Trophoblast cell (in vitro differentiated cells and primary cell): ENCODE results near the gene MFSD11.
A peak's percentile ranks its signal among the peaks of the same experiment; 100 is the strongest.
"Not testable (repeated sequence)": the region's sequence is repeated elsewhere in the genome, so short reads cannot be mapped to it uniquely, and the experiment has no call there.

Source experiments
- DNase-seq, 2 donors: peaks; one replicate each; pipeline ENCODE4 v3.0.0-alpha.2; 2016
- H2AFZ ChIP-seq: 2 replicates; pipeline ENCODE4 v1.6.1; 2013; ENCODE audit warnings: low read length, moderate library complexity, mild to moderate bottlenecking; ENCODE audit not compliant: insufficient read depth, poor library complexity
- H2AK5ac ChIP-seq: 2 replicates; pipeline ENCODE4 v1.6.1; 2013; ENCODE audit warnings: mild to moderate bottlenecking, low read length
- H2BK120ac ChIP-seq: 2 replicates; pipeline ENCODE4 v1.6.1; 2013; ENCODE audit warnings: low read length, mild to moderate bottlenecking, moderate library complexity; ENCODE audit not compliant: insufficient read depth, poor library complexity
- H2BK12ac ChIP-seq: 2 replicates; pipeline ENCODE4 v1.6.1; 2013; ENCODE audit warnings: mild to moderate bottlenecking, low read length, moderate library complexity
- H2BK5ac ChIP-seq: 2 replicates; pipeline ENCODE4 v1.6.1; 2013; ENCODE audit warnings: low read length, low read depth, moderate library complexity, mild to moderate bottlenecking; ENCODE audit not compliant: poor library complexity
- H3K14ac ChIP-seq: 2 replicates; pipeline ENCODE4 v1.6.1; 2013; ENCODE audit warnings: mild to moderate bottlenecking, low read length
- H3K18ac ChIP-seq: 2 replicates; pipeline ENCODE4 v1.6.1; 2013; ENCODE audit warnings: mild to moderate bottlenecking, low read length
- H3K23ac ChIP-seq: 2 replicates; pipeline ENCODE4 v1.6.1; 2013; ENCODE audit warnings: low read length
- H3K27ac ChIP-seq: 2 replicates; pipeline ENCODE4 v1.5.1; 2013; ENCODE audit warnings: low read depth, mild to moderate bottlenecking, inconsistent platforms, low read length, moderate library complexity
- H3K27me3 ChIP-seq: 2 replicates; pipeline ENCODE4 v1.6.1; 2013; ENCODE audit warnings: inconsistent platforms, mild to moderate bottlenecking, low read length, moderate library complexity; ENCODE audit not compliant: insufficient read depth
- H3K36me3 ChIP-seq, 2 experiments: 1 replicate in 1 of 2; 2 replicates in 1 of 2; pipeline ENCODE4 v1.6.1; 2013; ENCODE audit warnings: low read length in 2 of 2, mild to moderate bottlenecking in 2 of 2, moderate library complexity in 1 of 2; ENCODE audit not compliant: insufficient read depth in 2 of 2, control insufficient read depth in 1 of 2
- H3K4ac ChIP-seq: 2 replicates; pipeline ENCODE4 v1.6.1; 2013; ENCODE audit warnings: low read depth, mild to moderate bottlenecking, low read length, moderate library complexity
- H3K4me1 ChIP-seq, 2 experiments: 1 replicate in 1 of 2; 2 replicates in 1 of 2; pipeline ENCODE4 v1.6.1; 2013; ENCODE audit warnings: low read length in 2 of 2, mild to moderate bottlenecking in 2 of 2, moderate library complexity in 1 of 2; ENCODE audit not compliant: insufficient read depth in 2 of 2, control insufficient read depth in 1 of 2
- H3K4me2 ChIP-seq: 2 replicates; pipeline ENCODE4 v1.6.1; 2013; ENCODE audit warnings: inconsistent platforms, mild to moderate bottlenecking, low read length, moderate library complexity
- H3K4me3 ChIP-seq: 2 replicates; pipeline ENCODE4 v1.5.1; 2013; ENCODE audit warnings: mild to moderate bottlenecking, low read depth, low read length, inconsistent platforms
- H3K79me1 ChIP-seq: one replicate; pipeline ENCODE4 v1.6.1; 2013; ENCODE audit warnings: low read length
- H3K79me2 ChIP-seq: 2 replicates; pipeline ENCODE4 v1.6.1; 2013; ENCODE audit warnings: low read length, mild to moderate bottlenecking; ENCODE audit not compliant: control insufficient read depth, insufficient read depth, poor library complexity
- H3K9ac ChIP-seq: 2 replicates; pipeline ENCODE4 v1.6.1; 2013; ENCODE audit warnings: mild to moderate bottlenecking, low read length
- H3K9me3 ChIP-seq: 2 replicates; pipeline ENCODE4 v1.6.1; 2013; ENCODE audit warnings: low read depth, mild to moderate bottlenecking, control low read depth, inconsistent platforms, low read length; ENCODE audit not compliant: insufficient read depth
- H4K12ac ChIP-seq: 2 replicates; pipeline ENCODE4 v1.6.1; 2013; ENCODE audit warnings: low read depth, mild to moderate bottlenecking, low read length, moderate library complexity
- H4K8ac ChIP-seq: 2 replicates; pipeline ENCODE4 v1.6.1; 2013; ENCODE audit warnings: low read depth, mild to moderate bottlenecking, low read length, moderate library complexity
- H4K91ac ChIP-seq: one replicate; pipeline ENCODE4 v1.6.1; 2013; ENCODE audit warnings: low read depth, mild to moderate bottlenecking, low read length, moderate library complexity
- WGBS: extraction: QIAGEN DNeasy Blood & Tissue Kit; methylation state at CpG from one replicate; pipeline ENCODE4 v1.1.7; 2013; ENCODE audit warnings: missing lambda C conversion rate; ENCODE audit not compliant: insufficient read length, insufficient coverage; ENCODE audit errors: extremely low coverage; 5-methylcytosine and 5-hydroxymethylcytosine counted together

MFSD11 gene

GRCh38 chr17:76727745-76728456 lies 10.0 kb upstream of the MFSD11 start:
- peak overlapping the region; percentile 80 for H3K4me2 ChIP-seq
- WGBS: no CpG with 5 or more reads among the region's 18 CpGs
- H3K27ac ChIP-seq: no peak overlapping the region
- DNase-seq: peak in 1 of 2 donors; percentile 43
- no peak overlapping the region for H3K14ac ChIP-seq
- no peak overlapping the region for H3K4me3 ChIP-seq
- no peaks in the 10 kb centered on the region for H3K27me3 ChIP-seq
- no peak overlapping the region for H4K12ac ChIP-seq
- H3K36me3 ChIP-seq: peaks cover 17 to 19% of the 10 kb centered on the region in 2 experiments
- H2BK12ac ChIP-seq: no peak overlapping the region
- no peak overlapping the region for H3K23ac ChIP-seq
- no peak overlapping the region for H3K18ac ChIP-seq
- no peak overlapping the region for H3K4ac ChIP-seq
- H3K79me2 ChIP-seq: peaks cover 6% of the 10 kb centered on the region
- peaks cover 11% of the 10 kb centered on the region for H3K79me1 ChIP-seq
- no peak overlapping the region for H2AK5ac ChIP-seq
- H4K91ac ChIP-seq: no peak overlapping the region
- no peaks in the 10 kb centered on the region for H3K9me3 ChIP-seq
- no peak overlapping the region for H2BK120ac ChIP-seq
- H2AFZ ChIP-seq: no peak overlapping the region
- H2BK5ac ChIP-seq: no peak overlapping the region
- no peaks in the 10 kb centered on the region for H3K4me1 ChIP-seq
- no peak overlapping the region for H4K8ac ChIP-seq
- no peak overlapping the region for H3K9ac ChIP-seq

GRCh38 chr17:76731800-76732733 lies 5.9 kb upstream of the MFSD11 start:
- not testable (repeated sequence) for H2BK120ac ChIP-seq, DNase-seq, H2AK5ac ChIP-seq, H3K27me3 ChIP-seq, H3K18ac ChIP-seq, H3K23ac ChIP-seq, H3K27ac ChIP-seq, H4K8ac ChIP-seq, H4K12ac ChIP-seq, H3K9ac ChIP-seq, H2BK12ac ChIP-seq, H3K4me1 ChIP-seq, H3K4me3 ChIP-seq, H3K14ac ChIP-seq, H2BK5ac ChIP-seq, H3K4ac ChIP-seq, H3K4me2 ChIP-seq, H2AFZ ChIP-seq, H4K91ac ChIP-seq, H3K9me3 ChIP-seq
- H3K36me3 ChIP-seq: peaks cover 10 to 22% of the 10 kb centered on the region in 2 experiments
- no CpG with 5 or more reads among the region's 13 CpGs for WGBS
- peaks cover 12% of the 10 kb centered on the region for H3K79me1 ChIP-seq
- peaks cover 13% of the 10 kb centered on the region for H3K79me2 ChIP-seq

- no peak overlapping the region for H2AFZ ChIP-seq
- no peak overlapping the region for H4K91ac ChIP-seq
- no CpG with 5 or more reads among the region's 3 CpGs for WGBS
- H3K79me2 ChIP-seq: peaks cover 16% of the 10 kb centered on the region
- H3K14ac ChIP-seq: no peak overlapping the region
- no peak overlapping the region for H3K18ac ChIP-seq
- no peak overlapping the region for H3K9ac ChIP-seq
- H3K9me3 ChIP-seq: no peaks in the 10 kb centered on the region
- peak in 1 of 2 donors; percentile 38 for DNase-seq
- no peak overlapping the region for H3K4me2 ChIP-seq
- no peak overlapping the region for H3K4ac ChIP-seq
- H3K4me3 ChIP-seq: no peak overlapping the region
- no peak overlapping the region for H3K23ac ChIP-seq
- H3K27me3 ChIP-seq: no peaks in the 10 kb centered on the region
- H2BK120ac ChIP-seq: no peak overlapping the region
- H4K12ac ChIP-seq: no peak overlapping the region
- H2BK12ac ChIP-seq: no peak overlapping the region
- H2AK5ac ChIP-seq: no peak overlapping the region
- peaks cover 15% of the 10 kb centered on the region for H3K79me1 ChIP-seq
- H3K36me3 ChIP-seq: peaks cover 10 to 22% of the 10 kb centered on the region in 2 experiments
- no peak overlapping the region for H4K8ac ChIP-seq
- H3K27ac ChIP-seq: no peak overlapping the region
- H3K4me1 ChIP-seq: peaks cover 0 to 2% of the 10 kb centered on the region in 2 experiments
- H2BK5ac ChIP-seq: no peak overlapping the region
Observed at GRCh38 chr17:76732734-76733617, 4.9 kb upstream of the MFSD11 start.

- Histone ChIP-seq H3K27ac (no peak overlapping the region), H3K18ac (no peak overlapping the region), H3K4me1 (peaks cover 0 to 2% of the 10 kb centered on the region in 2 experiments), H2BK12ac (no peak overlapping the region), H4K12ac (no peak overlapping the region), H3K79me2 (peaks cover 18% of the 10 kb centered on the region), H3K9me3 (no peaks in the 10 kb centered on the region), H3K14ac (no peak overlapping the region), H3K23ac (no peak overlapping the region), H2AK5ac (no peak overlapping the region), H3K4me3 (no peak overlapping the region), H3K4ac (no peak overlapping the region), H3K4me2 (no peak overlapping the region), H3K9ac (no peak overlapping the region), H4K91ac (no peak overlapping the region), H2BK5ac (no peak overlapping the region), H3K27me3 (no peaks in the 10 kb centered on the region), H2BK120ac (no peak overlapping the region), H4K8ac (no peak overlapping the region), H3K36me3 (peaks cover 10 to 22% of the 10 kb centered on the region in 2 experiments), H2AFZ (no peak overlapping the region), H3K79me1 (peaks cover 17% of the 10 kb centered on the region)
- DNase-seq: no peak
- WGBS: no CpG with 5 or more reads among the region's 1 CpG
Observed at GRCh38 chr17:76733618-76733957, 4.3 kb upstream of the MFSD11 start.
